ENCODE results near the gene RPTOR.
"Not testable (repeated sequence)": the region's sequence is repeated elsewhere in the genome, so short reads cannot be mapped to it uniquely, and the experiment has no call there.

The RPTOR gene

DNA sequence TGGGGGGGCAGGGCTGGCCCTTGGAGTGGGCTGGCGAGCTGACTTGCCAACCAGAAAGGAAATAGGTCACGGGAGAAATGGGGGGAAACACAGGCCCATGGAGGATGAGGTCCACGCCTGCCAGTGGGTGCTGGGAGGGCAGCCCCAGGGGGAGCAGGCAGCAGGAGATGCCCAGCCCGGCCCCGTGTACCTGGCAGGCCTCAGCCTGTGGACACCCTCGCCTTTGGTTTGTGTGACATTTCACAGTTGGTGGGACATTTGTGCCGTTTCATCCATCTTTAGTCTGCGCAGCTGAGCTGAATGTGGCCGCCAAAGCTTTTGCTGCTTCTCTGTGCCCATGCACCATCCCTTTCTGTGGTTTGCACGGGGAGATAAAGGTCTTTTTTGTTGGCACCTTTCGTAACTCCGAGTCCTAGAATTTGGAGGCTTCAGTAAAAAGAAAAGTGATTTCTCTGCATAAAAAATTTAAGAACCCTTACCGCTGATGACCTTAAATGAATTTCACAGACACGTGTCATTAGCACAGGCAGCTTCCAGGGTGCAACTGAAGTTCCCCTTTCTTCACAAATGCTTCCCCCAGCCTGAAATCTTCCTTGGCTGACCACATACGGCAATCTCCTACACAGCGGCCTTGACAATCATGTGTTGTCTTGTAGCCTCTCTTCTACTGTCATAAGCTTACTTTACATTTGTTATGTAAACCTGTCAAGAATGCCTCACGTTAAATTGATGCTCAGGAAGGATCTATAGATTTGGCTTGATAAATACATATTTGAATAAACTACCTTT is 193.6 kb downstream of the RPTOR start:
- in situ Hi-C loops (cut with HindIII; ENCODE audit: low sequenced_read_pairs), result no loop called here
- H3K4me3 ChIP-seq (ENCODE audit: low read depth, low read length), result no peak overlapping the region

GRCh38 chr17:80738987-80739730 is 194.5 kb downstream of the RPTOR start:
- TF ChIP-seq CTCF (IDR thresholded peaks at IDR 0.05; ENCODE audit: low read depth, low read length, missing control alignments), result no peak
- H3K4me3 ChIP-seq (ENCODE audit: low read depth, low read length), result no peak overlapping the region
- in situ Hi-C loops (cut with HindIII; ENCODE audit: low sequenced_read_pairs), result no loop called here
- DNase-seq (ENCODE audit: low read depth), result no peak

More for the DNA sequence above, 193.6 kb downstream of the RPTOR start:
- TF ChIP-seq CTCF (IDR thresholded peaks at IDR 0.05; ENCODE audit: low read depth, low read length, missing control alignments), result no peak
- no peak for DNase-seq (ENCODE audit: low read depth)

- TF ChIP-seq CTCF (IDR thresholded peaks at IDR 0.05; ENCODE audit: low read depth, low read length, missing control alignments), result no peak
- no peak overlapping the region for H3K4me3 ChIP-seq (ENCODE audit: low read depth, low read length)
- in situ Hi-C loops (cut with HindIII; ENCODE audit: low sequenced_read_pairs), result no loop called here
- no peak for DNase-seq (ENCODE audit: low read depth)
Observed at GRCh38 chr17:80740141-80740540, 195.5 kb downstream of the RPTOR start.

DNA sequence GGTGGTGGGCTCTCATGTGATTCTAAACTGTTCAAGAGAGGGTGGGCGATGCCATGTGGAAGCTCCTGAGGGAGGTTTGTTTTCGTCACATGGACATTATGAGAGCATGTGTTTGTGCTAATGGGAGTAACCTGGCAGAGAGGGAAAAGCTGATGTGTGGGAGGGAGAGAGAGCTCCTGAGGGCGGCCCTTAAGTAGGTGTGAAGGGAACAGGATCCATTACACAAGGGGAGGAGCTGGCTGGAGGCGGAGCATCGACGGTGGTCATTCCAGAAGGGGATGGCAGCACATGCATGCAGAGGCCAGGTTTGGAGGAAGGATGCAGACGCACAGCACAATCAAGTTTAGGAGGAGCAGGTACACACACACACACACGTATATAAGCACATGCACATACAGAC is 197.5 kb downstream of the RPTOR start:
- no peak for TF ChIP-seq CTCF (IDR thresholded peaks at IDR 0.05; ENCODE audit: low read depth, low read length, missing control alignments)
- in situ Hi-C loops (cut with HindIII; ENCODE audit: low sequenced_read_pairs), result no loop called here
- no peak overlapping the region for H3K4me3 ChIP-seq (ENCODE audit: low read depth, low read length)
- no peak for DNase-seq (ENCODE audit: low read depth)

GRCh38 chr17:80742581-80743180 is 198.0 kb downstream of the RPTOR start:
- in situ Hi-C loops (cut with HindIII; ENCODE audit: low sequenced_read_pairs), result no loop called here
- TF ChIP-seq CTCF (IDR thresholded peaks at IDR 0.05; ENCODE audit: low read depth, low read length, missing control alignments), result no peak
- DNase-seq (ENCODE audit: low read depth), result no peak
- no peak overlapping the region for H3K4me3 ChIP-seq (ENCODE audit: low read depth, low read length)

DNA sequence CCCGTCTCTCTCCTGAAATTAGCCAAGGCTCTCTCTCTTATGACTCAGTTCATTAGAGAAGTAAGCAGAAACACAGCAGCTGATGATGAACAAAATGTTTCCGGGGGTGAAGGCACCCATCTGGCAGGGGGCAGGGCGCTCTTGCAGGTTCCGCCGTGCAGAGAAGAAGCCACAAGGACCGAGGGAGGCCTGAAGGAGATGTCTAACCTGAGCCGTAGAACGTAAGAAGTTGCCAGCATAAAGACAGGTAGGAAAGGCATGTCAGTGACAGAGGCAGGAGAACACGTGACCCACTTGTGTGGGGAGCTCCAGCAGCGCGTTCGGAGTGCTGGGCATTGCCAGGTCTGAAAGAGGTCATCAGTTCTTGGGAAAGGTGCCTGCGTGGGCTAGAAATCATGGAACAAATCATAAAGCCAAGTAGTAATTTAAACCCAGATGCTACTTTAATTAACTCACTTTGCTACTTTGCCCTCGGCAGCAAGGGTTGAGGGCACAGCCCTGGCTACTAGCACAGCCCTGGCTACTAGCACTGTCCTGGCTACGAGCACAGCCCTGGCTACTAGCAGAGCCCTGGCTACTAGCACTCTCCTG is 198.6 kb downstream of the RPTOR start:
- TF ChIP-seq CTCF (IDR thresholded peaks at IDR 0.05; ENCODE audit: low read depth, low read length, missing control alignments), result no peak
- DNase-seq (ENCODE audit: low read depth), result no peak
- H3K4me3 ChIP-seq (ENCODE audit: low read depth, low read length), result no peak overlapping the region
- in situ Hi-C loops (cut with HindIII; ENCODE audit: low sequenced_read_pairs), result no loop called here

GRCh38 chr17:80743973-80744372 is 199.3 kb downstream of the RPTOR start:
- DNase-seq (ENCODE audit: low read depth); H3K4me3 ChIP-seq (ENCODE audit: low read depth, low read length); in situ Hi-C loops (cut with HindIII; ENCODE audit: low sequenced_read_pairs): not testable (repeated sequence)

GRCh38 chr17:80744725-80745124 is 200.1 kb downstream of the RPTOR start:
- H3K4me3 ChIP-seq (ENCODE audit: low read depth, low read length); DNase-seq (ENCODE audit: low read depth); in situ Hi-C loops (cut with HindIII; ENCODE audit: low sequenced_read_pairs): not testable (repeated sequence)
